Measurements from ENCODE around the gene TNS3.

- TF ChIP-seq HINFP (CRISPR knock-in tag; IDR thresholded peaks at IDR 0.05; ENCODE audit: low read depth) (no peak), JUNB (CRISPR knock-in tag; IDR thresholded peaks at IDR 0.05; ENCODE audit: borderline replicate concordance) (no peak), REST (IDR thresholded peaks at IDR 0.05; ENCODE audit: borderline replicate concordance in 1 of 2, low read depth in 1 of 2, low read length in 2 of 2) (no peak)
These were observed 141.6 kb downstream of the TNS3 start for GRCh38 chr7:47440320-47440719.

Measured in HepG2 (cell line).